Stimulated activated CD4-positive, alpha-beta T cell treated with anti-CD3 and anti-CD28 coated beads, TNF-alpha, amount 100 ng/mL, for 24 hours (primary cell): ENCODE data around the gene SRRM2.

Experiments used
- DNase-seq, 3 experiments: peaks; one replicate each; pipeline ENCODE4 v3.0.0-alpha.2; 2020; ENCODE audit warnings: low read depth in 3 of 3

SRRM2 gene

DNA sequence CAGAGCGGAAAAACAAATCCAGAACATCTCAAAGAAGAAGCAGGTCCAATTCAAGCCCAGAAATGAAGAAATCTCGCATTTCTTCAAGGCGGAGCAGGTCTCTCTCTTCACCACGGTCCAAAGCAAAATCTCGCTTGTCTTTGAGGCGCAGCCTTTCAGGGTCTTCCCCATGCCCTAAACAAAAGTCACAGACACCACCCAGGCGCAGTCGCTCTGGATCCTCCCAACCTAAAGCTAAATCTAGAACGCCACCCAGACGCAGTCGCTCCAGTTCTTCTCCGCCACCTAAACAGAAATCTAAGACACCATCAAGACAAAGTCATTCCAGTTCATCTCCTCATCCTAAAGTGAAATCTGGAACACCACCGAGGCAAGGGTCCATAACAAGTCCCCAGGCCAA lies 10.3 kb downstream of the SRRM2 start:
- no peak for DNase-seq

DNA sequence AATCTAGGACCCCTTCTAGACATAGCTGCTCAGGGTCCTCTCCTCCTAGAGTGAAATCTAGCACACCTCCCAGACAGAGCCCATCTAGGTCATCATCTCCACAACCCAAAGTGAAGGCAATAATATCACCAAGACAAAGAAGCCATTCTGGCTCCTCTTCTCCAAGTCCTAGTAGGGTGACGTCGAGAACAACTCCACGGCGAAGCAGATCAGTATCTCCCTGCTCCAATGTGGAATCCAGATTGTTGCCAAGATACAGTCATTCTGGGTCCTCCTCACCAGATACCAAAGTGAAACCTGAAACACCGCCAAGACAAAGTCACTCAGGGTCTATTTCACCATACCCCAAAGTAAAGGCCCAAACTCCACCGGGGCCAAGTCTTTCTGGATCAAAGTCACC lies 10.7 kb downstream of the SRRM2 start:
- no peak for DNase-seq

DNA sequence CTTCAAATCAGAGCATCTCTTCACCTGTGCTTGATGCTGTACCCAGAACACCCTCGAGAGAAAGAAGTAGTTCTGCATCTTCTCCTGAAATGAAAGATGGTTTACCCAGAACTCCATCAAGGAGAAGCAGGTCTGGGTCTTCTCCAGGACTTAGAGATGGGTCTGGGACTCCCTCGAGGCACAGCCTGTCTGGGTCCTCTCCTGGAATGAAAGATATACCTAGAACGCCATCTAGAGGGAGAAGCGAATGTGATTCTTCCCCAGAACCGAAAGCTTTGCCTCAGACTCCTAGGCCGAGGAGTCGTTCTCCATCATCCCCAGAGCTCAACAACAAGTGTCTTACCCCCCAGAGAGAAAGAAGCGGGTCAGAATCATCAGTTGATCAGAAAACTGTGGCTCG lies 12.3 kb downstream of the SRRM2 start:
- DNase-seq, result no peak

DNA sequence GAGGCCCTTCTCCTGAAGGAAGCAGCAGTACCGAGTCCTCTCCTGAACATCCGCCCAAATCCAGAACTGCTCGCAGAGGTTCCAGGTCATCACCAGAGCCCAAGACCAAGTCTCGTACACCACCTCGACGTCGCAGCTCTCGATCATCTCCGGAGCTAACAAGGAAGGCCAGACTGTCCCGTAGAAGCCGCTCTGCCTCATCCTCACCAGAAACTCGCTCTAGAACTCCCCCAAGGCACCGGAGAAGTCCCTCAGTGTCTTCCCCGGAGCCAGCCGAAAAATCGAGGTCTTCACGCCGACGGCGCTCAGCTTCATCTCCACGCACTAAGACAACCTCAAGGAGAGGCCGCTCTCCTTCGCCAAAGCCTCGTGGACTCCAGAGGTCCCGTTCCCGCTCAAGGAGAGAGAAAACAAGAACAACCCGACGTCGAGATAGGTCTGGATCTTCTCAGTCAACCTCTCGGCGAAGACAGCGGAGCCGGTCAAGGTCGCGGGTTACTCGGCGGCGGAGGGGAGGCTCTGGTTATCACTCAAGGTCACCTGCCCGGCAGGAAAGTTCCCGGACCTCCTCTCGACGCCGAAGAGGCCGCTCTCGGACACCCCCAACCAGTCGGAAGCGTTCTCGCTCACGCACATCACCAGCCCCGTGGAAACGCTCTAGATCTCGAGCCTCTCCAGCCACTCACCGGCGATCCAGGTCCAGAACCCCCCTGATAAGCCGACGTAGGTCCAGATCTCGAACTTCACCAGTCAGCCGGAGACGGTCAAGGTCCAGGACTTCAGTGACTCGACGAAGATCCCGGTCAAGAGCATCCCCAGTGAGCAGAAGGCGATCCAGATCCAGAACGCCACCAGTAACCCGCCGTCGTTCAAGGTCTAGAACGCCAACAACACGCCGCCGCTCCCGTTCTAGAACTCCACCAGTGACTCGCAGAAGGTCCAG lies 13.3 kb downstream of the SRRM2 start:
- DNase-seq, result no peak

DNA sequence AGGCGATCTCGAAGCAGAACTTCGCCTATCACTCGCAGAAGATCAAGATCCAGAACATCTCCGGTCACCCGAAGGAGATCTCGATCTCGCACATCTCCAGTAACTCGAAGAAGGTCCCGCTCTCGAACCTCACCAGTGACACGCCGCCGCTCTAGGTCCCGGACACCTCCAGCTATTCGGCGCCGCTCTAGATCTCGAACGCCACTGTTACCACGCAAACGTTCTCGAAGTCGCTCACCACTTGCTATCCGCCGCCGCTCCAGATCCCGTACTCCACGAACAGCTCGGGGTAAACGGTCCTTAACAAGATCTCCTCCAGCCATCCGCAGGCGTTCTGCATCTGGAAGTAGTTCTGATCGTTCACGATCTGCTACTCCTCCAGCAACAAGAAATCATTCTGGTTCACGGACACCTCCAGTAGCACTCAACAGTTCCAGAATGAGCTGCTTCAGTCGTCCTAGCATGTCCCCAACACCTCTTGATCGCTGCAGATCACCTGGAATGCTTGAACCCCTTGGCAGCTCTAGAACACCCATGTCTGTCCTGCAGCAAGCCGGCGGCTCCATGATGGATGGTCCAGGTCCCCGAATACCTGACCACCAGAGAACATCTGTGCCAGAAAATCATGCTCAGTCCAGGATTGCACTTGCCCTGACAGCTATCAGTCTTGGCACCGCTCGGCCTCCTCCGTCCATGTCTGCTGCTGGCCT lies 14.1 kb downstream of the SRRM2 start:
- no peak for DNase-seq

DNA sequence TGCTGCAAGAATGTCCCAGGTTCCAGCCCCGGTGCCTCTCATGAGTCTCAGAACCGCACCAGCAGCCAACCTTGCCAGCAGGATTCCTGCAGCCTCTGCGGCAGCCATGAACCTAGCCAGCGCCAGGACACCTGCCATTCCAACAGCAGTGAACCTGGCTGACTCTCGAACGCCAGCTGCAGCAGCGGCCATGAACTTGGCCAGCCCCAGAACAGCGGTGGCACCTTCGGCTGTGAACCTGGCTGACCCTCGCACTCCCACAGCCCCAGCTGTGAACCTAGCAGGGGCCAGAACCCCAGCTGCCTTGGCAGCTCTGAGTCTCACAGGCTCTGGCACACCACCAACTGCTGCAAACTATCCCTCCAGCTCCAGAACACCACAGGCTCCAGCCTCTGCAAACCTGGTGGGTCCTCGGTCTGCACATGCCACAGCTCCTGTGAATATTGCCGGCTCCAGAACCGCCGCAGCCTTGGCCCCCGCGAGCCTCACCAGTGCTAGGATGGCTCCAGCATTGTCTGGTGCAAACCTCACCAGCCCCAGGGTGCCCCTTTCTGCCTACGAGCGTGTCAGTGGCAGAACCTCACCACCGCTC lies 14.8 kb downstream of the SRRM2 start:
- DNase-seq, result no peak

DNA sequence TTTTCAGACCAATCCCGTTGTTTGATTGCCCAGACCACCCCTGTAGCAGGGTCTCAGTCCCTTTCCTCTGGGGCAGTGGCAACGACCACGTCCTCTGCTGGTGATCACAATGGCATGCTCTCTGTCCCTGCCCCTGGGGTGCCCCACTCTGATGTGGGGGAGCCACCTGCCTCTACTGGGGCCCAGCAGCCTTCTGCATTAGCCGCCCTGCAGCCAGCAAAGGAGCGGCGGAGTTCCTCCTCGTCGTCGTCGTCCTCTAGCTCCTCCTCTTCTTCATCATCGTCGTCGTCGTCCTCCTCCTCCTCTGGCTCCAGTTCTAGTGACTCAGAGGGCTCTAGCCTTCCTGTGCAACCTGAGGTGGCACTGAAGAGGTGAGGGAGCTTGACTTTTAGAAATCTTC lies 15.5 kb downstream of the SRRM2 start:
- DNase-seq, result no peak

DNA sequence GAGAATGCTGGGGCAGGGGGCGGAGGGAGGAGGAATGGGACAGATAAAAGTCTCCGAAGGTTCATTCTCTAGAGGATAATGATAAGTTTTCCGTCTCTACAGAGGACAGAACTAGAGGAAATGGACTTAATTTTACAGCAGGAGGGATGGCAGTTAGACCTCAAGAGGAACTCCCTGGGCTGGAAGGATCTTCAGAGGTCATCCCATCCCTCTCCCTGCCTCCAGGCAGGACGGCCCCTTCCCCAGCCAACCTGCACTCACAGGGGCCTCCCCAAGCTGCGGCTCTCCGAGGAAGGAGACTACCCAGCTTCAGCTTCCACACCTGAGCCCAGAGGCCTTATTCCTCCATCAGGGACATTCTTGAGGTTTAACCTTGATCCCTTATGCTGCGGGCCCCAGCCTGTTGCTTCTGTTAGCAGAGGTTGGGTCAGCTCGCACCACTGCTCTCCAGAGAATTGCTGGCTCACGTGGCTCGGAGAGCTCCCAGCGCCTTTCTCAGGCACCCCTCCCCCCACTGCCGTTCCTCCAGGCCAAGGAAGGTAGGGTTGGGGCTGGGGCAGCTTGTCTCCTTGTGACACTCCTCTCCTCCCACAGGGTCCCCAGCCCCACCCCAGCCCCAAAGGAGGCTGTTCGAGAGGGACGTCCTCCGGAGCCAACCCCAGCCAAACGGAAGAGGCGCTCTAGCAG lies 16.1 kb downstream of the SRRM2 start:
- no peak for DNase-seq

DNA sequence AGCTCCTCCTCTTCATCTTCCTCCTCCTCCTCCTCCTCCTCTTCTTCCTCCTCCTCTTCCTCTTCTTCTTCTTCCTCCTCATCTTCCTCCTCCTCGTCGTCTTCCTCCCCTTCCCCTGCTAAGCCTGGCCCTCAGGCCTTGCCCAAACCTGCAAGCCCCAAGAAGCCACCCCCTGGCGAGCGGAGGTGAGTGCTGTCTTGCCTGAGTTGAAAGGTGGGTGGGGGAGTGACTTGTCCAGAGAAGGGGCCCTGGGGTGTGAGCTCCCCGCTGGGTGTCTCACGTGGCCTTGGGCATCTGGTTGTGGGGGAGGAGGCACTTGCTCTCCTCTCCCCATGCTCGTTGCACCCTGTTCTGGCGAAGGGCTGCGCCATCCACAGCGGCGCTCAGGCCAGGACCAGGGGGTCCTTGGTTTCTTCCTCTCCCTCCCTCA lies 16.7 kb downstream of the SRRM2 start:
- no peak for DNase-seq

DNA sequence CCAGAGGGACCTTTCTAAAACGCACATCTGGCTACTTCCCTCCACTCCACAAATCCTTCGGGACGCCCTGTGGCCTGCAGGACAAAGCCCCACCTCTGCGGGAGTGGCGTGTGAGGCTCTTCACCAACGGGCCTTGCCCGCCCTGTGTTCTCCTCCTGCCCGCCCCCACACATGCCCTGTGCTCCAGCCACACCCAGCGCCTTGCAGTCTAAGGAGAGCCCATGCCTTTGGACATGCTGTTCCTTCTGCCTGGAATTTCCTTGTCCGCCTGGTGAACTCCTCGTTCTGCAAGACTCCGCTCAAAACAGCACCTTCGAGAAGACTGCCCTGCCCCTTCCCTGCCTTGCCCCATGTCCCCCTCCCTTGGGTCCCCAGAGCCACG lies 17.2 kb downstream of the SRRM2 start:
- DNase-seq, result no peak

DNA sequence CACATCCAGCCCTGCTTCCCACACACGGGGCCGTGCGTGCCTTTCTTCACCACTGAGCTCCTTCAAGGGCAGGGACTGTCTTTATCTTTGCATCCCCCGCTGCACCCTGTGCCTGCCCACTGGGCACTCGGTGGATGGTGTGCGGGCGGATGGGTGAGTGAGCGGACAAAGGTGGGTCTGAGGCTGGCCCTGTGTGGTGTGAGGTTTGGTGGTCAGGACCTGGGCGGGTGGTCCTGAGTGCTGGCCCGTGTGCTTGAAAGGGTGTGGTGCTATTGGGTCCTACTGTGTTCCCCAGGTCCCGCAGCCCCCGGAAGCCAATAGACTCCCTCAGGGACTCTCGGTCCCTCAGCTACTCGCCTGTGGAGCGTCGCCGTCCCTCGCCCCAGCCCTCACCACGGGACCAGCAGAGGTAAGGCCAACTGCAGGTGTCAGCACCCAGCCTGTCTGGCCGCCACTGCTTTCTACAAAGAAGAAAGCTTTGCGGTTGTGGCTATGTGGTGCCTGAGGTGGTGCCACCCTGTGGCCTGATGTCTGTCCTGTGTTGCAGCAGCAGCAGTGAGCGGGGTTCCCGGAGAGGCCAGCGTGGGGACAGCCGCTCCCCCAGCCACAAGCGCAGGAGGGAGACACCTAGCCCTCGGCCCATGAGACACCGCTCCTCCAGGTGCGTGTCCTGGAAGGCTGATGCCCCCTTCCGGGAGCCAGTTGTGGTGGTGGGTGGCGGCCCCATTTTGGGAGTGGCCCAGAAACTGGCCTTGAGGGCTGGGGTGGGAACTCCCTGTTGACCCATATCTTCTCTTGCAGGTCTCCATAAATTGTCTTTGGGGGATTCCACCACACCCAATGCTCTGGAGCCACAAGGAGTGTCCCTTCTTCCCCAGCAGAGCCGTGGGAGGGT lies 17.9 kb downstream of the SRRM2 start:
- no peak for DNase-seq

DNA sequence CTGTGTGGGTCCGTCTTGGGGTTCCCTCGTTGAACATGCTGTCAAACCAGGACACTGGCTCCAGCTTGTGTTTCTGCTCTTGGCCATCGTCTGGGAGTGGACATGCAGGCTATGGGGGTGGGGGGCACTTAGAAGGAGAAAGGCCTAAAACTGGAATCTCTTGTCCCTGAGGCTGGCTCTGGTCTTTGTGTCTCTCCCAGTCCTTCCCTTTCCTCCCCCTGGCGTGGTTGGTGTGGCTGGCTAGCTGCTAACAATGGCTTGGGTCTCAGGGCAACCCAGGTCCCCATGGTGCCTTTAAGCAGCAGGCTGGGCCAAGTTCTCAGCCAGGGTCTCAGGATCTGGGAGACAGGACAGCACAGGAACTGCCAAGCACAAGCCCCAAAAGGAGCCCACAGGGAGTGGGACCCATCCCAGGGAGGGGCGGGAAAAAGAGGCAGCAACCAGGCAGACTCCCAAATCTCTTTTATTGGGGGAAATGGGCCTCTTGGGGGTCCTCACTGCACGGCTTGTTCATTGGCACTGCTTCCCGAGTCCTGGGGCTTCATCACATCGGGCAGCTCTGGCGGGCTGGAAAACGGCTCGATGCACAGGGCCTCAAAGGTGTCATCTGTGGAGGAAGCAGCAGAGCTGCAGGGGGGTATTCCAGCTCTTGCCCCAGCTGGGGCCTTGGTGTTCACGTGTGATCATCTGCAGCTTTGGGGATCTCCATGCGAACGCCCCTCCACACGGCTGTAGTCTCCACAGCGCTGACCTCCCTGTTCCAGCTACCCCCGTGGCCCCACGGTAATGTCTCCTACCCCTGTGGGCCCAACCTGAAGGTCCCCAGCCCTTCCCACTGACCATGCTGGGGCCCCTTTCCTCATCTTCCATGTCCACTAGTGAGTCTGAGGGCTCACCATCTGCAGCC lies 19.3 kb downstream of the SRRM2 start:
- DNase-seq, result no peak

DNA sequence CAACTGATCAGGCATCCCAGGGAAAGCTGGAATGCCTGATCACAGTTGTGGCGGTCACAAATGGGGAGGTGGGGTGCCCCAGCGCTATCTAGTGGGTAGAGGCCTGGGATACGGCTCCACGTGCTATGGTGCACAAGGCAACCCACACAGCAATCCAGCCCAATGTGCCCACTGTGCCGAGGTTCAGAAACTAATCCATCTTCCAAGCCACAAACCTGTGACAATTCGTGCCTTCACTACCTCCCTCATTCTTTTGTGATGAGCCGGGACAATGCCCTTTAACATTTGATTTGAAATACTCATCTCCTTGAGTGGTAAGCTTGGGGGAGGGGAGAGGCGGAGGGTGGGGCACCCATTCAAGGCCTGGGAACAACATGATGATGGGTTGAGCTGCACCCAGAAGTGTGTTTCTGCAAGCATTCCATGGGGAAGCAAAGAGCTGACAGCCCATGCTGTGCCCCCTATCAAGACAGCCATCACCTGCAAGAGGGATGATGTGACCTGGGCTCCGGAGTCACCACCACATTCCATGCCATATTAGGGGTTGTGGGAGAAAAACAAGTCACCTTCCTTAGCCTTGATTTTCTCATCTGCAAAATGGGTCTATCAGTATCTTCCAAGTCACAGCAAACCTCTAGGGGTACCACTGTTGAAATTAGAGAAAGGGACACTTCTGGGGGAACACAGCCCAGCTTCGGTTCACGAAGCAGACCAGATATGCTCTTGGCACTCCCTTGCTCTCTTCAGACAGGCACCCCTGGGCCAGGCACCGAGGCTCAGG lies 20.9 kb downstream of the SRRM2 start:
- DNase-seq, result no peak

DNA sequence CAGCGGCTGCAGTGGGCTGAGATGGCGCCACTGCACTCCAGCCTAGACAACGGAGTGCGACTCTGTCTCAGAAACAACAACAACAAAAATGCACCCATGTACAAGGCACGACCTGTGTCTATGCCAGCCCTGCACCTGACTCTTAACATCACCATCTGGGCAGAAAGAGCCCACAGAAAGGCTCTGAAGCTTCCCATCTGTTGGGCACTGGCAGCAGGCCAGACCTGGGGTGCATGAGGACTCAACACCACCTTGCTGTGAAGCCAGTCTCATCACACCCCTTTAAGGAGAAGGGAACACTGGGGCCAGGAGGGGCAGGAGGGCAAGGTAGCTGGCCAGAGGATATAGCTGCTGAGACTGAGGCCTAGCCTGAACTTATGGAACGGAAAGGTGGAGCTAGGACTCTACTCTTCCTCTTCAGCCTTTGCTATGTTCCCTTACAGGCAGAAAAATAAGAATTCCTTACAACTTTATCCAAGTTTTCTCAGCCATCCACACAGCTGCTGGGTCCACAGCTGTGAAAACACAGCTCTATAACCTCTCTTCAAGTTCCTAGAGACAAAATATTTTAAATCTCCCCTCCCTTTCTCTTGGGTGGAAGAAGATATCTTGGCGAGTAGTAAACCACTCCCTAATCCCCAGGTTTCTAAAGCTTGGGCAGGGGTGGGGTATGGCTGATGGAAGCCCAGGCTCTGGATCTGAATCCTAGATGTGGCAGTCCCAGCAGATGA lies 21.9 kb downstream of the SRRM2 start:
- no peak for DNase-seq

DNA sequence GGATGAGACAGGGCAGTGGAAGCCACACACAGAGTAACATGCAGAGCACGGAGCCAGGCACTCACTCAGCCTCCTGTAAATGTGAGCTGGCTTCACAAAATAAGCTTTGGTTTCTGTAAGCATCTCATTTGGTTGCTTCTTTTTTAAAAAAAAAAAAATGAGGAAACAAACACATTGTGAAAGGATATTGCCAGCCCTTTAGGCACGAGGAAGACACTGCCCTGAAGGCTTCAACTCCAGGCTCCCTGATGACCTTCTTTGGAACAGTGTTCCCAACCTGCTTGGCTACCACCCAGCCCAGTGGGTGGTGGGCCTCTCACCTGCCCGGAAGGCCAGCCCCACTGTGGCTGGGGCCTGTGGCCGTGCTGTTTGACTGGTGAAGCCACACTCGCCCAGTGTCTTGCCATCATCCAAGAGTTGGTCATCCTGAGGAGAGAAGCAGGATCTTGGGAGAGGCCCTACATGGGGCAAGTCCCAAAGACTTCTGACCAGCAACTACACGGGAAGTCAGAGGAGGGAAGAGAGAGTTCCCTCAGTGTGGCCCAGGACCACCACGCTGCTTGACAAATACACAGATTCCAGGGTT lies 22.8 kb downstream of the SRRM2 start:
- DNase-seq, result no peak

DNA sequence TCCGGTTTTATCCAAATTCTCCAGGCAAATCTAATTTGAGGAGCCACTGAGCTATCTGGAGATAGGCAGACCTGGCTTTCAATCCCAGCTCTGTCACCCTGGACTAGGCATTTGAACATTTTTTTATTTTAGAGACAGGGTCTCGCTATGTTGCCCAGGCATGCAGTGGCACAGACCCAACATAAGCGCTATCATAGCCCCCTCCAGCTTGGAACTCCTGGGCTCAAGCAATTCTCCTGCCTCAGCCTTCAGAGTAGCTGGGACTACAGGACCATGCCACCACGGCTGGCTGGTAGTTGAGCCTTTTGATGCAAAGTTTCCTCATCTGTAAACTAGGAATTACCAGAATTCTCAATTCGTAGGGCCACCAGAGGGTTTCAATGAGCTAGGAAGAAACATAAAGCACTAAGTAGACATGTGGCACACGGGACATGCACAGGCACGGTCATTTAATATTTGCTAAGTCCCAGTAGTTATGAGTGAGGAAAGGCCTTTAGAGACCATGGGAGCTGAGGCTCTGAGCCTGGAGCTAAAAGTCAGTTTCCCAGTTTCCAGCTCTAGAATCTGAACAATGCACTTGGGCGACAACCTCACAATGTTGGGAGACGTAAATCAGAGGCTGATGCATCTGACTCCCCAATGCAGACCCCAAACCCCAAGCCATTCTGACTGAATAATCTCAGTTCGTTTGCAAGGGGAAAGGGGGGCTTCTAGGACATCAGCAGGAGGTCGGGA lies 23.5 kb downstream of the SRRM2 start:
- no peak for DNase-seq

DNA sequence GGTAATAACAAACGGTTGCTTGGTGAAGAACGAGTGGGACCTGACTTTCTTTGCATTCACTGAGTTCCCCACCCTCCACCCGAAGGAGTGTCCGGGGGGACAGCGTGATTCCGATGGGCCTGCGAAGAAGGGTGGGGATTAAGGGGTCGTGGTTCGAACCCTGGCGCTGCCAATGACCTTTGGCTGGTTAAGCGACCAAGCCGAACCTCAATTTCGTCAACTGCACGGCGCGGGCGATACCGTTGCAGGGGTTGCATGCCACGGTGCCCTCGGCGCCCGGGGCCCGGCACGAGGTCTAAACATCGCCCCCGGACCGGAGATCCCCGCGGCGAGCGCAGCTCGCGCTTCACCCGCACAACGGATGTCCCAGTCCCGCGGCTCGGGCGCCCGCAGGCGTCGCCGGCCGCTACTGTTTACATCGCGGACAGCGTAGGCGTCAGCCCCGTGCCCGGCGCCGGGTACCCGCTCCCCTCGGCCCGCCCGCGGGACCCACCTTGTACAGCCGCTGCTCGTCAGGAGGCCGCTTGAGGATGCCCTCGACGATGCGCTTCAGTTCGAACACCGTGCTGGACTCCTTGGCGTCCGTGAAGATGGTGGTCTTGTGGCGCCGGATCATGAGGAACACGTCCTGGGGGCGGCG lies 24.2 kb downstream of the SRRM2 start:
- no peak for DNase-seq
